Spleen (tissue), 11 donors: Measurements from ENCODE around the gene PRKG1. TPM values are rescaled to one million over a fixed set of nuclear protein-coding genes. Genes with fewer than 3 reads are reported as not detected.

Source experiments
- DNase-seq: peaks from one replicate; pipeline ENCODE4 v3.0.0-alpha.2; 2020
- H3K27ac ChIP-seq, 8 donors: fragments of 200-600 bp; sonication (generic) in 7 of 8; 1 replicate in 4 of 8; 2 replicates in 4 of 8; pipeline versions ENCODE4 v1.5.0 to v1.8.0; 2016 to 2021; ENCODE audit warnings: inconsistent platforms in 4 of 8, mild to moderate bottlenecking in 4 of 8, moderate library complexity in 1 of 8
- H3K27me3 ChIP-seq, 7 donors: fragments of 200-600 bp; sonication (generic) in 6 of 7; replicated peaks in 1 of 7; 1 replicate in 4 of 7; 2 replicates in 3 of 7; pipeline versions ENCODE4 v1.5.0 to v1.8.0; 2016 to 2021; ENCODE audit warnings: inconsistent platforms in 3 of 7, mild to moderate bottlenecking in 1 of 7
- H3K36me3 ChIP-seq, 6 donors: fragments of 200-600 bp; sonication (generic) in 5 of 6; 1 replicate in 4 of 6; 2 replicates in 2 of 6; pipeline versions ENCODE4 v1.5.0 to v1.8.0; 2016 to 2021; ENCODE audit warnings: inconsistent platforms in 2 of 6
- H3K4me1 ChIP-seq, 6 donors: fragments of 200-600 bp; sonication (generic) in 5 of 6; 1 replicate in 3 of 6; 2 replicates in 3 of 6; pipeline versions ENCODE4 v1.5.0 to v1.8.0; 2016 to 2021; ENCODE audit warnings: inconsistent platforms in 3 of 6
- H3K4me3 ChIP-seq, 8 donors: fragments of 200-600 bp; sonication (generic) in 7 of 8; 1 replicate in 4 of 8; 2 replicates in 4 of 8; pipeline versions ENCODE4 v1.5.0 to v1.8.0; 2016 to 2021; ENCODE audit warnings: inconsistent platforms in 4 of 8, mild to moderate bottlenecking in 4 of 8, moderate library complexity in 2 of 8
- H3K9me3 ChIP-seq, 8 donors: fragments of 200-600 bp; sonication (generic) in 7 of 8; 1 replicate in 4 of 8; 2 replicates in 4 of 8; pipeline versions ENCODE4 v1.5.0 to v1.8.0; 2016 to 2021; ENCODE audit warnings: inconsistent platforms in 4 of 8
- CTCF ChIP-seq, 11 experiments: fragments of 200-600 bp in 7 of 11; fragments of 450-650 bp in 4 of 11; sonication (generic) in 4 of 11; IDR thresholded peaks in 8 of 11; conservative IDR thresholded peaks in 3 of 11; 1 replicate in 7 of 11; 2 replicates in 4 of 11; pipeline versions ENCODE4 v1.4.0 to v1.8.0; 2016 to 2021; ENCODE audit warnings: antibody characterized with exemption in 11 of 11, inconsistent platforms in 4 of 11, mild to moderate bottlenecking in 1 of 11
- POLR2A ChIP-seq, 3 donors: fragments of 450-650 bp; IDR thresholded peaks; one replicate each; pipeline ENCODE4 v1.5.1; 2017; ENCODE audit warnings: antibody characterized with exemption in 3 of 3, mild to moderate bottlenecking in 1 of 3
- POLR2AphosphoS5 ChIP-seq, 3 donors: sonication (generic); formaldehyde crosslinking; IDR thresholded peaks; one replicate each; pipeline ENCODE4 v1.5.1; 2017; ENCODE audit warnings: antibody characterized with exemption in 3 of 3
- WGBS, 5 donors: extraction: QIAGEN DNeasy Blood & Tissue Kit in 3 of 5; methylation state at CpG; one replicate each; pipeline versions ENCODE4 v1.1.5 to v1.1.7; 2013 to 2018; 5-methylcytosine and 5-hydroxymethylcytosine counted together
- intact Hi-C: fragments of 100-400 bp; cut with DNase I; formaldehyde crosslinking; loops from one replicate; pipeline ENCODE4 v1.15.0; 2023; ENCODE audit warnings: low total_unique reads
- polyA plus RNA-seq, 3 donors: library from polyadenylated mRNA; stranded (reverse); fragments of 200-250 nt; gene quantifications; one replicate each; pipeline ENCODE4 v1.2.1, GENCODE V29; 2013
- total RNA-seq, 7 donors: library from RNA; depleted of rRNA in 3 of 7; stranded (reverse); fragments of >200 nt in 3 of 7; fragmentation: NEBNext Ultra II Directional in 4 of 7; extraction: Animal tissue kit (Norgen Biotek cat#: 25700) in 4 of 7; gene quantifications; one replicate each; pipeline versions ENCODE4 v1.1.0 to v1.2.1, GENCODE V29; 2016 to 2021
- donor health status: healthy with polysubstance abuse.
- donor health status: DM: no; HTN: no; CAD: no; lungs with moderate emphysema.
- donor health status: DM: no; HTN: no; CAD: no.
- donor health status: Bipolar disorder and iron deficiency.
- donor health status: healthy.
- donor health status: DM: no; HTN: no; CAD: no.
- donor health status: DM: yes; HTN: yes; CAD: no.

The PRKG1 gene
- total and polyA plus RNA-seq, 10 donors, result 0.65 to 10.5 (median 7.2) TPM

- TF ChIP-seq CTCF (IDR thresholded peaks at IDR 0.05 in 8 of 11, conservative IDR thresholded peaks at IDR 0.05 in 3 of 11), result no peak
- TF ChIP-seq POLR2A (IDR thresholded peaks at IDR 0.05), result no peak
- no peak for TF ChIP-seq POLR2AphosphoS5 (IDR thresholded peaks at IDR 0.05)
- WGBS, 5 donors, result 57 to 71% (median 63%) methylated on average over 2 of the region's 2 CpGs
- Histone ChIP-seq H3K9me3 (no peaks in the 10 kb centered on the region), H3K27me3 (no peaks in the 10 kb centered on the region), H3K4me3 (no peak overlapping the region), H3K4me1 (no peaks in the 10 kb centered on the region), H3K27ac (no peak overlapping the region), H3K36me3 (no peaks in the 10 kb centered on the region)
- intact Hi-C loops, result no loop called here
- DNase-seq, result no peak
Measured at GRCh38 chr10:51772387-51772786, 698.1 kb downstream of the PRKG1 start.

GRCh38 chr10:51773681-51774080 lies 699.4 kb downstream of the PRKG1 start:
- Histone ChIP-seq H3K27me3 (no peaks in the 10 kb centered on the region), H3K4me3 (no peak overlapping the region), H3K9me3 (no peaks in the 10 kb centered on the region), H3K27ac (no peak overlapping the region), H3K36me3 (no peaks in the 10 kb centered on the region), H3K4me1 (no peaks in the 10 kb centered on the region)
- no peak for TF ChIP-seq POLR2A (IDR thresholded peaks at IDR 0.05)
- no peak for TF ChIP-seq POLR2AphosphoS5 (IDR thresholded peaks at IDR 0.05)
- TF ChIP-seq CTCF (IDR thresholded peaks at IDR 0.05 in 8 of 11, conservative IDR thresholded peaks at IDR 0.05 in 3 of 11), result no peak
- DNase-seq, result no peak
- intact Hi-C loops, result no loop called here

GRCh38 chr10:51783941-51784340 lies 709.7 kb downstream of the PRKG1 start:
- TF ChIP-seq CTCF (IDR thresholded peaks at IDR 0.05 in 8 of 11, conservative IDR thresholded peaks at IDR 0.05 in 3 of 11) (no peak), POLR2A (IDR thresholded peaks at IDR 0.05) (no peak), POLR2AphosphoS5 (IDR thresholded peaks at IDR 0.05) (no peak)
- Histone ChIP-seq H3K9me3 (no peaks in the 10 kb centered on the region), H3K27me3 (no peaks in the 10 kb centered on the region), H3K36me3 (no peaks in the 10 kb centered on the region), H3K4me1 (no peaks in the 10 kb centered on the region), H3K4me3 (no peak overlapping the region), H3K27ac (no peak overlapping the region)
- intact Hi-C loops, result no loop called here
- no peak for DNase-seq
- WGBS, 5 donors, result 27 to 43% (median 31%) methylated on average over 2 of the region's 2 CpGs

- Histone ChIP-seq H3K36me3 (no peaks in the 10 kb centered on the region), H3K4me3 (no peak overlapping the region), H3K27me3 (no peaks in the 10 kb centered on the region), H3K27ac (no peak overlapping the region), H3K4me1 (no peaks in the 10 kb centered on the region), H3K9me3 (peaks cover 0 to 2% (median 0%) of the 10 kb centered on the region in 8 donors)
- DNase-seq, result no peak
- TF ChIP-seq CTCF (IDR thresholded peaks at IDR 0.05 in 8 of 11, conservative IDR thresholded peaks at IDR 0.05 in 3 of 11) (no peak), POLR2A (IDR thresholded peaks at IDR 0.05) (no peak), POLR2AphosphoS5 (IDR thresholded peaks at IDR 0.05) (no peak)
- intact Hi-C loops, result no loop called here
- WGBS, 5 donors, result 79 to 92% (median 84%) methylated on average over 4 of the region's 4 CpGs
Measured at GRCh38 chr10:51786016-51786683, 711.9 kb downstream of the PRKG1 start.
